Measurements from ENCODE around the gene CELSR1.
"Not testable (repeated sequence)": the region's sequence is repeated elsewhere in the genome, so short reads cannot be mapped to it uniquely, and the experiment has no call there.

Gene CELSR1

DNA sequence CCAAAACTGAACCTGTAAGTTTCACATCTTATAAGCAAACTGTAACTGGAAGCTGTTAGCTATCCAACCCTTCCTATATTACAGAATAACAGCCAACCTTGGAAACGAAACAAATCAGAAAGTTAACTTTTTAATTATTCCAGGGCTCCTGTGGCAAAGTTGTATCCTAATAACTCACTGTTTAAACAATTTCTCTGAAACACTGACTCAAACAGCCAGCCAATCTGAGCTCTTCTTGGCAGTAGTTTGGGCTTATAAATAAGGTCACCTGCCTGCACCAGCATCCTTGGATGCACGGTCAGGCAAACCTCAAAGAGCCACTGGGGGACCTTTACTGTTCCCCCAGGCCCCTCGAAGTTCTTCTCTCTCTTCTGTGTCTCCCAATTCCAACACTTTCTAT lies 5.0 kb downstream of the CELSR1 start:
- no peak for DNase-seq (ENCODE audit: low read depth in 2 of 2)

GRCh38 chr22:46531581-46532175 lies 5.7 kb downstream of the CELSR1 start:
- no peak for DNase-seq (ENCODE audit: low read depth in 2 of 2)

- DNase-seq (ENCODE audit: low read depth in 2 of 2): no peak
Measured at GRCh38 chr22:46528121-46528610, 9.3 kb downstream of the CELSR1 start.

- DNase-seq (ENCODE audit: low read depth in 2 of 2): no peak
Measured at GRCh38 chr22:46526244-46526839, 11.1 kb downstream of the CELSR1 start.

GRCh38 chr22:46525389-46526243 lies 11.8 kb downstream of the CELSR1 start:
- DNase-seq (ENCODE audit: low read depth in 2 of 2): no peak

DNA sequence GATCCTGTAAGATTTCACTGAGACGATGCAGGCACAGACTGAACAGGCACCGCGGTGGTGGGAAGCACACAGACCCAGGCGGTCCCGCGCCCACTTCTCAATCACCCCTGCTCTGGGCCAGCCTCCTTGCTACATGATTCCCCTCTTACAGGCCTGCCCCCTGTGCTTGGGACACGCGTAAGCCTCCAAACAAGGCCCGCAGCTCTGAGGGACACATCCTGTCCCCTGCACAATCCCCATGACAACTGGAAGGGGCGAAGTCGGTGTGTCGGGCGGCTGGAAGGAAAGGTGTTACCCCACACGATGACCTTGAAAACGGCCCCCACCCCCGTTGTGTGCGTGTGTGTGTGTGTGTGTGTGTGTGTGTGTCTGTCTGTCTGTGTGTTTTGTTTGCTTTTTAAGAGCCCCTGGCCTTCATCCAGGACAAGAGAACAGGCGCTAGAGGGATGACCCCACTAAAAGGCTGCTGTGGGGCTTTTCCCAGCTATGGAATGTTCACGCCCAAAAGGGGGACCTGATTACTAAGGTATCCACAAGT lies 13.1 kb downstream of the CELSR1 start:
- DNase-seq (ENCODE audit: low read depth in 2 of 2): no peak

- no peak for DNase-seq (ENCODE audit: low read depth in 2 of 2)
Measured at GRCh38 chr22:46522797-46523196, 14.6 kb downstream of the CELSR1 start.

DNA sequence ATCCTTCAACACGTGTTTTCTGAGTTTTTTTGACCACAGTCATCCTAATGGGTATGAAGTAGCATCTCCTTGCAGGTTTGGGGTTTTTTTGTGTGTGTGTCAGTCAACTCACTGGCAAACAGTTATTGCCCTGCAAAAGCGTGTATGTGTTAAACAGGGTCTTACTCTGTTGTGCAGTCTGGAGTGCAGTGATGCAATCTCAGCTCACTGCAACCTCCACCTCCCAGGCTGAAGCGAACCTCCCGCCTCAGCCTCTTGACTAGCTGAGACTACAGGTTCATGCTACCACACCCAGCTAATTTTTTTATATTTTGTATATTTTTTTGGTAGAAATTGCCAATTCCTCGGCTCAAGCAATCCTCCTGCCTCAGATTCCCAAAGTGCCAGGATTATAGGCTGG lies 15.4 kb downstream of the CELSR1 start:
- DNase-seq (ENCODE audit: low read depth in 2 of 2): no peak

DNA sequence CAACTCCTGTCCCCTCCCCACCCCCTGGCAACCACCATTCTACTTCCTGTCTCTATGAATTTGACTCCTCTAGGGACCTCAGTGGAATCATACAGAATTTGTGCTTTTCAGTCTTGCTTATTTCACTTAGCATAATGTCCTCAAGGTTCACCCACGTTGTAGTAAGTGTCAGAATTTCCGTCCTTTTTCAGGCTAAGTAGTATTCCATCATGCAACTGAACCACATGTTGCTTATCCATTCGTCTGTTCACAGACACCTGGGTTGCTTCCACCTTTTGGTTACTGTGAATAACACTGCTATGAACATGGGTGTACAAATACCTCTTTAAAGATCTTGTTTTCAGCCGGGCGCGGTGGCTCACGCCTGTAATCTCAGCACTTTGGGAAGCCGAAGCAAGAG lies 16.5 kb downstream of the CELSR1 start:
- no peak for DNase-seq (ENCODE audit: low read depth in 2 of 2)

DNA sequence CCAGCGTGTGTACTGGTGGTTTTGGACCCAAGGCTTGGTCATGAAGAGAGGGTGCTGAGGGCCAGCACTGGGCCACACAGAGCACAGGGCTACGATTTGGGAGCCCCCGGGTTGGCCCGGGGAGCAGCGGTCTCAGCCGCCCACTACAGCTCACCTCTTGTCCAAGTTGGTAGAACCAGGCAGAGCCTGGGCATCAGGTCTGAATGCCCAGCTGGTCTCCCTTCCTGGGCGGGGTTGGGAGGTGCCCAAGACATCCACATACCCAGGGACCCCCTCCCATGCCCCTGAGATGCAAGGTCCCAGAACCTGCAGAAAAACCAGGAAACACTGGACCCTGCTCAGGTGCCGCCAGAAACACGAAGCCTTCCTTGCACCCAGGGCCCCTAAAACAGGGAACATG lies 18.0 kb downstream of the CELSR1 start:
- no peak for DNase-seq (ENCODE audit: low read depth in 2 of 2)

GRCh38 chr22:46518542-46519325 lies 18.7 kb downstream of the CELSR1 start:
- DNase-seq (ENCODE audit: low read depth in 2 of 2): no peak

- DNase-seq (ENCODE audit: low read depth in 2 of 2): no peak
Measured at GRCh38 chr22:46518038-46518437, 19.4 kb downstream of the CELSR1 start.

DNA sequence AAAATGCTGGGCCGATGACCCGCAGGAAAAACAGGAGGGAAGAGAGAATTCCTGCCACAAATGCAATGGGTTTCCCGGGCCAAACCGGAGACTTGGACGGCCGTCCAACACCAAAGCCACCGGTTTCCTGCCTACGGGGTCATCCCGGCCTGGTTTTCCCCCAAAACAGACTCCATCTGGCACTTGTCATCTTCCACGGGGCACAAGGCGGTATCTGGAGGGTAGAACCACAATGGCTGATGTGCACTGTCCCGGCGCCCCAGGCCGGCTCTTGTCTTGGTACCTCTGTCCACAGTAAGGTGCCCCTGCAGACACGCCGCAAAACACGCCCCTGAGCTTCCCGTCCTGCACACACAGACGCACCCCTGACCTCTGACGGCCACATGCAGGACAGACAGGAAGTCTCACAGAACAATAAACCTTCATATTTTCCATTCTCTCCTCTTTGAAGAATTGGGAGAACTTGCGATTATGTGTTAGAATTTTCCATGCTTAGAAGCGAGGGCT lies 20.1 kb downstream of the CELSR1 start:
- DNase-seq (ENCODE audit: low read depth in 2 of 2): no peak

GRCh38 chr22:46516638-46517037 lies 20.8 kb downstream of the CELSR1 start:
- DNase-seq (ENCODE audit: low read depth in 2 of 2): no peak

DNA sequence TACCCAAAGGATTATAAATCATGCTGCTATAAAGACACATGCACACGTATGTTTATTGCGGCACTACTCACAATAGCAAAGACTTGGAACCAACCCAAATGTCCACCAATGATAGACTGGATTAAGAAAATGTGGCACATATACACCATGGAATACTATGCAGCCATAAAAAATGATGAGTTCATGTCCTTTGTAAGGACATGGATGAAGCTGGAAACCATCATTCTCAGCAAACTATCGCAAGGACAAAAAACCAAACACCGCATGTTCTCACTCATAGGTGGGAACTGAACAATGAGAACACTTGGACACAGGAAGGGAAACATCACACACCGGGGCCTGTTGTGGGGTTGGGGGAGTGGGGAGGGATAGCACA lies 21.3 kb downstream of the CELSR1 start:
- DNase-seq (ENCODE audit: low read depth in 2 of 2): not testable (repeated sequence)

- DNase-seq (ENCODE audit: low read depth in 2 of 2): no peak
Measured at GRCh38 chr22:46515208-46516111, 22.0 kb downstream of the CELSR1 start.

GRCh38 chr22:46514592-46515207 lies 22.7 kb downstream of the CELSR1 start:
- no peak for DNase-seq (ENCODE audit: low read depth in 2 of 2)

GRCh38 chr22:46513908-46514550 lies 23.4 kb downstream of the CELSR1 start:
- DNase-seq (ENCODE audit: low read depth in 2 of 2): no peak

DNA sequence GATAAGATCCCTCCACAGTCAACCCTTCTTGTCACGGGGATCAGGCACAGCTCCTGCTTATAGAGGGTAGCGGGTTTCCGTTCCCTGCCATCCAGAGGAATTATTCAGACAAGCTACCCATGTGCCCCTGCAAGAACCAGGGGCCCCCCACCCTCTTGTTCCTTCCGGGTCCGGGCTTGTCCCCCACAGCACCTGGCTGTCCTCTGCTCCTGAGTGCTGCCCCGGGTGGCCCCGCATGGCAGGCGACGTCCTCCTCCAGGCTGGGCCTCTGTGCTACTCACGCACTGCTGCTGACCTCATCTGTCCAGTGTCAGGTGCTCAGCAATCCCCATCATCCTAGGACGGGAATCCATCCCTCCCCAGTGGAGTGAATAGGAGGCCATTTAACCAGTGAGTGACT lies 24.7 kb downstream of the CELSR1 start:
- no peak for DNase-seq (ENCODE audit: low read depth in 2 of 2)

DNA sequence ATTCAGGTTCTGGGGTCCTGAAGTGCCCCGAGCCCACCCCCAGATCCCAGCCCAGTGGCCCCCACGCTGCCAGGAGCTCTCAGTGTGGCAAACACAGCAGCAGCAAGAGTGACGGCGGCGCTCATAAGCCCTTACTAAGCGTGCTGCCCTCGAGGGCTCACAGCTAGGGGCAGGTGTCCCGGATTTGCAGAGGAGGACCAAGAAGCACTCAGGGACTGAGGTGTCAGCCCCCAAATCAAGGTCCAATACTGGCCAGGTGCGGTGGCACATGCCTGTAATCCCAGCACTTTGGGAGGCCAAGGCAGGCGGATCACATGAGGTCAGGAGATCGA lies 25.4 kb downstream of the CELSR1 start:
- no peak for DNase-seq (ENCODE audit: low read depth in 2 of 2)
